Upper lobe of right lung (tissue), 1 donor: ENCODE measurements around the gene NID1. TPM values are rescaled to one million over a fixed set of nuclear protein-coding genes. Genes with fewer than 3 reads are reported as not detected.

Experiments used
- ATAC-seq: fragments of 200-7000 bp; cut with Tn5 transposase; one replicate; pipeline ENCODE4 v1.9.1; 2020; ENCODE audit warnings: mild to moderate bottlenecking, moderate library complexity
- DNase-seq: peaks from one replicate; pipeline ENCODE4 v3.0.0-alpha.2; 2020
- H3K27ac ChIP-seq: fragments of 200-600 bp; one replicate; pipeline ENCODE4 v1.8.0; 2022
- H3K27me3 ChIP-seq: fragments of 200-600 bp; one replicate; pipeline ENCODE4 v1.8.0; 2022; ENCODE audit warnings: mild to moderate bottlenecking
- H3K36me3 ChIP-seq: fragments of 200-600 bp; one replicate; pipeline ENCODE4 v1.8.0; 2022
- H3K4me1 ChIP-seq: fragments of 200-600 bp; one replicate; pipeline ENCODE4 v1.8.0; 2022
- H3K4me3 ChIP-seq: fragments of 200-600 bp; one replicate; pipeline ENCODE4 v1.8.0; 2022; ENCODE audit warnings: mild to moderate bottlenecking
- H3K9me3 ChIP-seq: fragments of 200-600 bp; one replicate; pipeline ENCODE4 v1.8.0; 2022
- intact Hi-C: fragments of 100-400 bp; cut with DNase I; formaldehyde crosslinking; loops from one replicate; pipeline ENCODE4 v1.11.0; 2022
- total RNA-seq: library from RNA; stranded (reverse); fragmentation: NEBNext Ultra II Directional; extraction: Animal tissue kit (Norgen Biotek cat#: 25700); gene quantifications from one replicate; pipeline ENCODE4 v1.2.1, GENCODE V29; 2021
- TF ChIP-seq, protein P1 (sequence below): fragments of 200-600 bp; IDR thresholded peaks from one replicate; pipeline ENCODE4 v1.8.0; 2022; ENCODE audit warnings: antibody characterized with exemption
- donor health status: DM: no; HTN: yes; CAD: no; lungs with severe emphysema.

NID1 gene
- total RNA-seq, 1 donor from 2014 or later, result 60.5 TPM

DNA sequence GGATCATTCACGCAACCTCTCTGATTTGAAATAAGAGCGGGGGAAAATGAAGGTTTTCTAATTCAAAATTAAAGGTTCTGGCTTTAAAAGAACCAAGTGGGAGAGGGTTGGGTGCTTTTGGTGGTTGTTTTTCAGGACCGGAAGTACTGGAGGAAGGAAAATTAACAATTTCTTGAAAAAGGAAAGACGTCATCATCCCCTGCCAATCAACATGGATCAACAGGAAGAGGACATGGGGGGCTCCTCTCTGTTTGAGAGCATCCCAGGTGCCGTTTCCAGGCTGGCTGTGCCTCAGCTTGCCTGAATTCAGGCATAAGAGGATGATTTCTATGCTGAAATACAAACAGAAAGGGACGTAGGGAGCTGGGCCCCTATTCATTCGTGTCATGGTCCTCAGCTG lies 21.6 kb upstream of the NID1 start:
- Histone ChIP-seq H3K36me3 (no peaks in the 10 kb centered on the region), H3K27ac (no peak overlapping the region), H3K27me3 (no peaks in the 10 kb centered on the region), H3K4me1 (no peaks in the 10 kb centered on the region), H3K9me3 (no peaks in the 10 kb centered on the region), H3K4me3 (no peak overlapping the region)
- TF ChIP-seq, protein P1, sequence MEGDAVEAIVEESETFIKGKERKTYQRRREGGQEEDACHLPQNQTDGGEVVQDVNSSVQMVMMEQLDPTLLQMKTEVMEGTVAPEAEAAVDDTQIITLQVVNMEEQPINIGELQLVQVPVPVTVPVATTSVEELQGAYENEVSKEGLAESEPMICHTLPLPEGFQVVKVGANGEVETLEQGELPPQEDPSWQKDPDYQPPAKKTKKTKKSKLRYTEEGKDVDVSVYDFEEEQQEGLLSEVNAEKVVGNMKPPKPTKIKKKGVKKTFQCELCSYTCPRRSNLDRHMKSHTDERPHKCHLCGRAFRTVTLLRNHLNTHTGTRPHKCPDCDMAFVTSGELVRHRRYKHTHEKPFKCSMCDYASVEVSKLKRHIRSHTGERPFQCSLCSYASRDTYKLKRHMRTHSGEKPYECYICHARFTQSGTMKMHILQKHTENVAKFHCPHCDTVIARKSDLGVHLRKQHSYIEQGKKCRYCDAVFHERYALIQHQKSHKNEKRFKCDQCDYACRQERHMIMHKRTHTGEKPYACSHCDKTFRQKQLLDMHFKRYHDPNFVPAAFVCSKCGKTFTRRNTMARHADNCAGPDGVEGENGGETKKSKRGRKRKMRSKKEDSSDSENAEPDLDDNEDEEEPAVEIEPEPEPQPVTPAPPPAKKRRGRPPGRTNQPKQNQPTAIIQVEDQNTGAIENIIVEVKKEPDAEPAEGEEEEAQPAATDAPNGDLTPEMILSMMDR, result no peak
- DNase-seq (no peak), ATAC-seq (no peak)
- intact Hi-C loops, result no loop called here

DNA sequence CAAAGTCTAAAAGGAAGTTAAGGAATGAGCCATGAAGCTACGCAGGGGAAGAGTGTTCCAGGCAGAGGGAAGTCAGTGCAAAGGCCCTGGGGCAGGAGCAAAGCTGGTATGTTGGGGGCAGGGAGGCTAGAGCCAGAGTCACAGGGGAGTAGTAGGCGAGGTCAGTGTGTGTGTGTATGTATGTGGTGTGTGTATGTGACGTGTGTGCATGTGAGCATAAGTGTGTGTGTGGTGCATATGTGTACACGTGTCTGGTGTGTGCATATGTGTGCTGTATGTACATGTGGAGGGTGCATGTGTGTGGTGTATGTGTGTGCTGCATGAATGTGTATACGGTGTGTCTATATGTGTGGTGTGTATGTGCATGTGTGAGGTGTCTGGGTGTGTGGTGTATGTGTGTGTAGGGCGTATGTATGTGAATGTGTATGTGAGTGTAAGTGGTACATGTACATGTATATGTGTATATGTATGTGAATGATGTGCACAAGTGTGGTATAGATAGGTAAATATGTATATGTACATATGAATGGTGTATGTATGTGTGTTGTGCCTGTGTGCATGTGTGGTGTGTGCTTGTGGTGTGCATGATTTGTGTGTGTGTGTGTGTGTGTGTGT lies 20.8 kb upstream of the NID1 start:
- H3K4me3 ChIP-seq, result no peak overlapping the region
- TF ChIP-seq, protein P1, result no peak
- H3K27me3 ChIP-seq, result no peaks in the 10 kb centered on the region
- DNase-seq (no peak), ATAC-seq (peak; percentile 36)
- H3K36me3 ChIP-seq, result no peaks in the 10 kb centered on the region
- H3K27ac ChIP-seq, result no peak overlapping the region
- no peaks in the 10 kb centered on the region for H3K4me1 ChIP-seq
- H3K9me3 ChIP-seq, result no peaks in the 10 kb centered on the region
- intact Hi-C loops, result no loop called here

DNA sequence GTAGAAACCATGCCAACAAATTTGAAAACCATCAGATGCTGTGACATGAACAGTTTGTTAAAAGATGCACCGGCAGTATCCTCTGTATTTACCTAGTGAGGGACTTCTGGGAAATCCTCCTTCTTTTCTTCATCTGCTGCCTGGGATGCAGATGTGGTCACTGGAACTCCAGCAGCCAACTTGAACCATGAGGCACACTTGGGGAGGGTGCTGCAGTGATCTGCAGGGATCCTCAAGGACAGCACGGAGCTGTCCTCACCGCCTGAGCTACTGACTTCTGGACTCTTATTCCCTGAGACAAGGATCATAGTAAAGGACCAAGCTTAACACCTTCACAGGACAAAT lies 19.5 kb upstream of the NID1 start:
- Histone ChIP-seq H3K4me1 (no peaks in the 10 kb centered on the region), H3K36me3 (no peaks in the 10 kb centered on the region), H3K27ac (no peak overlapping the region), H3K9me3 (no peaks in the 10 kb centered on the region), H3K27me3 (no peaks in the 10 kb centered on the region), H3K4me3 (no peak overlapping the region)
- DNase-seq (no peak), ATAC-seq (no peak)
- TF ChIP-seq, protein P1, result no peak
- intact Hi-C loops, result no loop called here

GRCh38 chr1:236083650-236084385 lies 18.9 kb upstream of the NID1 start:
- DNase-seq (no peak), ATAC-seq (no peak)
- TF ChIP-seq, protein P1, result no peak

DNA sequence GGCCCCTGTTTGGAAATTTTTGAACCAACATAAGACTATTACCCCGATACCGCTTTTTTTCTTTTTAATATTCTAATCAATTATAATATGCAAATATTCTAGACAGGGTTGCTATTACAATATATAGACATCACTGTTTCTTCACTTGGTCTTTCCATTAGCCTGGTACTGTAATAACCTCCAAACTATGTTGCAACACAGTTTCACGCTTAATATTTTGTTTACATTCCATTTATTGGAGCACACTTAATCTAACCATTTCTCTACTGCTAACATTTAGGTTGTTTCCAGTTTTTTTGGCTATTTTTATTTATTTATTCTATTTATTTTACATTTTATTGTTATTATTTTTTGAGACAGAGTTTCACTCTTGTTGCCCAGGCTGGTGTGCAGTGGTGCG lies 17.6 kb upstream of the NID1 start:
- no peaks in the 10 kb centered on the region for H3K9me3 ChIP-seq
- intact Hi-C loops, result no loop called here
- no peak overlapping the region for H3K27ac ChIP-seq
- no peaks in the 10 kb centered on the region for H3K27me3 ChIP-seq
- H3K36me3 ChIP-seq, result no peaks in the 10 kb centered on the region
- DNase-seq, result no peak
- no peak for ATAC-seq
- H3K4me1 ChIP-seq, result no peaks in the 10 kb centered on the region
- TF ChIP-seq, protein P1, result no peak
- H3K4me3 ChIP-seq, result no peak overlapping the region

More at GRCh38 chr1:236083650-236084385, 18.9 kb upstream of the NID1 start:
- no peak overlapping the region for H3K27ac ChIP-seq
- H3K9me3 ChIP-seq, result no peaks in the 10 kb centered on the region
- H3K36me3 ChIP-seq, result no peaks in the 10 kb centered on the region
- H3K4me3 ChIP-seq, result no peak overlapping the region
- no peaks in the 10 kb centered on the region for H3K4me1 ChIP-seq
- H3K27me3 ChIP-seq, result no peaks in the 10 kb centered on the region
- intact Hi-C loops, result no loop called here
